GM12873 (cell line): ENCODE measurements around the gene FAM13A.

Experiments
- TF ChIP-seq, protein P1 (sequence below): IDR thresholded peaks from 2 replicates; pipeline ENCODE4 v1.5.1; 2012; ENCODE audit warnings: low read depth, mild to moderate bottlenecking, moderate library complexity, low read length, control low read depth; ENCODE audit not compliant: insufficient read depth; ENCODE audit errors: missing control alignments

The FAM13A gene

DNA sequence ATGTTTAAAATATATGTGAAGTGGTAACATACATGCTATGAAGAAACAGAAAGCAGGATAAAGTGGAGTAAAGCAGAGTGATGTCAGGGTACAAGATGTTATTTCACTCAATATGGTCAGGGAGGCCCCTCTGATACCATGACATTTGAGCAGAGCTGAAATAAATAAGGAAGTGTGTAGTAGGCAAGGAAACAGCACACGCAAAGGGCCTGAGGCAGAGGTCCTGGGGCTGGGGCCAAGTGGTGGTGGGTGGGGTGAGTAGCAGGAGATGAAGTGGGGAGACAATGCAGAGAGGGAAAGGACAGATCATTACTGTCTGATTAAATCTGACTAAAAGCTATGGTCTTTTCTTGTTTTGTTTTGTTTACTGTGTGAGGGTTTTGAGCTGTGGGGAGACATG lies 61.1 kb downstream of the FAM13A start:
- TF ChIP-seq, protein P1, sequence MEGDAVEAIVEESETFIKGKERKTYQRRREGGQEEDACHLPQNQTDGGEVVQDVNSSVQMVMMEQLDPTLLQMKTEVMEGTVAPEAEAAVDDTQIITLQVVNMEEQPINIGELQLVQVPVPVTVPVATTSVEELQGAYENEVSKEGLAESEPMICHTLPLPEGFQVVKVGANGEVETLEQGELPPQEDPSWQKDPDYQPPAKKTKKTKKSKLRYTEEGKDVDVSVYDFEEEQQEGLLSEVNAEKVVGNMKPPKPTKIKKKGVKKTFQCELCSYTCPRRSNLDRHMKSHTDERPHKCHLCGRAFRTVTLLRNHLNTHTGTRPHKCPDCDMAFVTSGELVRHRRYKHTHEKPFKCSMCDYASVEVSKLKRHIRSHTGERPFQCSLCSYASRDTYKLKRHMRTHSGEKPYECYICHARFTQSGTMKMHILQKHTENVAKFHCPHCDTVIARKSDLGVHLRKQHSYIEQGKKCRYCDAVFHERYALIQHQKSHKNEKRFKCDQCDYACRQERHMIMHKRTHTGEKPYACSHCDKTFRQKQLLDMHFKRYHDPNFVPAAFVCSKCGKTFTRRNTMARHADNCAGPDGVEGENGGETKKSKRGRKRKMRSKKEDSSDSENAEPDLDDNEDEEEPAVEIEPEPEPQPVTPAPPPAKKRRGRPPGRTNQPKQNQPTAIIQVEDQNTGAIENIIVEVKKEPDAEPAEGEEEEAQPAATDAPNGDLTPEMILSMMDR = no peak

GRCh38 chr4:88993246-88993645 lies 63.7 kb downstream of the FAM13A start:
- TF ChIP-seq, protein P1 = no peak

DNA sequence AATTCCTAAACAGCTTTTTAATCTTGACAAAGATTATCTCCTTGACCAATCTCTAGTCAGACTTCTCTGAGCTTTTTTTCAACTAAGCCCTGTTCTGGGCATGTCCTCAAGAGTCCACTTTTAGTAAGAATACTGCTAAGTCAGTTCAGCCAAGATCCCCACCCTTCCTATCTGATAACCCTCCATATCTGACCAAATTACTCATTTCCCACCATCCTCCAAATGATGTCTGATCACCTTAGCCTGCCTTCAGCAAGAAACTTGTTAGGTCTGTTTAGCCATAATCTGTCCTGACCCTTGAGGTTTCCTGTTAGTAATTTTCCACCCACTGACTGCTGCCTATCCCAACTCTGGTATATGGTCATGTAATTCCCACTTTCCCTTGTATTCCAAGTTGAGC lies 65.2 kb downstream of the FAM13A start:
- TF ChIP-seq, protein P1 = no peak

DNA sequence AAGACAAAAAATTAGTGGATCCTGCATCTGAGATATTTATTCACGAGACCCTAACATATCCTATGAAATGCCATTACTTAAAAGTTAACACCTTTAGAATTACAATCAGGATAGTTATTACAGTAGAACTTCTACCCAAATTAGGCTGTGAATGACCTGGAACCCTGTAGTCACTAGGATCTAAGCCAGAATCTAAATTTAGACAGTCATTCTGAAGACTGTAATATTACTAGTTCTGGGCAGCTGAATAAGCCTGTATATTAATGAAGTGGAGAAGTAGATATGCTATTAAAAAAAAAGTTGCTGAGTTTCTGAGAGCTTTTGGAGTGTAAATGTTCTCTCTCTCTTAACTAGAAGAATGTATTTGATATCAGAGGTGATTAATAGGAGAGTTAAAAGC lies 67.0 kb downstream of the FAM13A start:
- TF ChIP-seq, protein P1 = no peak

DNA sequence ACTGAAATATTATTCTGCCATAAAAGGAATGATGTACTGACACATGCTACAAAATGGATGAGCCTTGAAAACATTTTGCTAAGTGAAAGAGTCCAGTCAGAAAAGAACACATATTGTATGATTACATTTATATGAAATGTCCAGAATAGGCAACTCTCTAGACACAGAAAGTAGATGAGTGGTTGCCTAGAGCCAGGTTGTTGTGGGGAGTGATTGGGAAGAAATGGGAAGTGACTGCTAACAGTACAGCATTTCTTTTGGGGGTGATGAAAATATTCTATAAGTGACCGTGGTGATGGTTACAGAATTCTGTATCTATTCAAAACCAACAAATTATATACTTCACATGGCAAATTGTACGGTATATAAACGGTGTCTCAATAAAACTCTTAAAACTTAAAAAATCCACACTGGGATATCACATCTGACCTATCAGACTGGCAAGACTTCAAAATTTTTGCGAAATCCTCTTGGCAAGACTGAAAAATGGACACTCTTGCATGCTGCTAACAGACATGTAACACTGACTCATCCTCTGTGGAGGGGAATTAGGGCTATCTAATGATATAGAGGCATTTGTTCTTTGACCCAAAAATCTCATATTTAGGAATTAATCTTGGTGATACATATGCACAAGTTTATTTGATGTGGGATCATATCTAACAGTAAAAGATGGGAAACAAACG lies 71.8 kb downstream of the FAM13A start:
- TF ChIP-seq, protein P1 = no peak

DNA sequence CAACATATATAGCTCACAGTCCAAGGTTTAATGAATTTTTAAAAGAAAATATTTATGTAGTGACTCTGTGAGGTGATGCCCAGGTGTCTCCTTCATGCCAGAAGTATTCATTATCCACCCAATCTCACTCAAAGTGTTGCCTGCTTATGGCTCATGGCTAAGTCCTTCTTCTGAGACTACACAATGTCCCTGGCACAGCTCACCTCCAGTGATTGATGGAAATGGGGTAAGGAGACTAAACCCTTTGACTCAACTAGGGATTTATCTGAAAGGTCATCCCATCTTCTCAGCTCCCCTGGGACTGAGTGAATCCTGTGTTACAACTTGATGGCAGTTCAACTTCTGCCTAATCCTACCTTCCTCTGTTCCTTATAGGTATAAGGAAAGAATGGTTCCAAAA lies 74.2 kb downstream of the FAM13A start:
- TF ChIP-seq, protein P1 = no peak

DNA sequence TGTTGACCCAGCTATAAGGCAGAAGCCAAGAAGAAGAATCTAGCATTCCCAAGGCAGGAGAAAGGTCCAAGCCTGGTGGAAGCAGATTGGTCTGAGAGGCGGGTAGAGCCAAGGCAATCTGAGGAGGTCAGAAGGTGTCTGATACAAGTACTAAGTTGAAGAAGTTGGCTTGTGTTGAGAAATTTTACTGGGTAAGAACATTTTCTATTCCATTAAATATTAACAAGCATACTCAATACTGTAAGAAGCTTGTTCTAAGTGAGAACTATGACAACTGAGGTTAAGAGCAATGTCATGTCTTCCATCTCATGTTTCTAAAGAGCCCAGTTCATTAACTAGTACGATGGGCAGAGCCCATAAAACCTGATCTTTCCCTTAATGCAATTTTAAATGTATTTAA lies 75.0 kb downstream of the FAM13A start:
- TF ChIP-seq, protein P1 = no peak

DNA sequence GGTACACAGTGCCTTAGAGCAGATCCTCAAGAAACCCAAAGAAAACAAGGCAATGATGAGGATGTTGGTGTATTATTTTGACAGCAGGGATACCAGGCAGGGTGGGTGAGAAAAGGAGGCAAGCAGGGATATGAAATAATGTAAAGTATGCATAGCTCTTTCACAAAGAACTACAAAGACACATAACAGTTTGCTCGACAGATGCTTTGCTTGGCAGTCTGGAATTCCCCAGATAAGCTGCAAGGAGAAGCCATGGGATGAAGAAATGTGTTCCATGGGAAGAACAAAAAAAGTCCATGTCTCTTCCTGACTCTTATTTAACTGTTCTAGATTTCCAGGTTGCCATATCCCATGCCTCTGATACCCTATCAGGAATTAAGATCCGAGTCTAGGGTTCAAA lies 75.4 kb downstream of the FAM13A start:
- TF ChIP-seq, protein P1 = no peak
